Pancreas (tissue), 10 donors: ENCODE data around the gene ZNF385A. TPM values are rescaled to one million over a fixed set of nuclear protein-coding genes. Genes with fewer than 3 reads are reported as not detected.

Experiments
- ATAC-seq, 4 donors: fragments of 200-7000 bp; cut with Tn5 transposase; one replicate each; pipeline versions ENCODE4 v1.8.0 to v1.9.1; 2020; ENCODE audit warnings: mild to moderate bottlenecking in 4 of 4, moderate library complexity in 4 of 4
- DNase-seq, 6 donors: peaks; one replicate each; pipeline ENCODE4 v3.0.0-alpha.2; 2020
- FAIRE-seq: peaks from 2 replicates; lab custom pipeline; 2012; peaks lifted over from hg19 to GRCh38; lab: Jason Lieb, UNC
- H3K27ac ChIP-seq, 4 donors: fragments of 200-600 bp; sonication (generic); 1 replicate in 3 of 4; 2 replicates in 1 of 4; pipeline versions ENCODE4 v1.5.0 to v1.8.0; 2020
- H3K27me3 ChIP-seq, 4 donors: fragments of 200-600 bp; one replicate each; pipeline ENCODE4 v1.8.0; 2021
- H3K36me3 ChIP-seq, 3 donors: fragments of 200-600 bp; sonication (generic) in 1 of 3; one replicate each; pipeline versions ENCODE4 v1.5.0 to v1.8.0; 2020 to 2021
- H3K4me1 ChIP-seq, 3 donors: fragments of 200-600 bp; one replicate each; pipeline ENCODE4 v1.8.0; 2021
- H3K4me3 ChIP-seq, 4 donors: fragments of 200-600 bp; sonication (generic) in 2 of 4; one replicate each; pipeline versions ENCODE4 v1.5.0 to v1.8.0; 2020 to 2021
- H3K9me3 ChIP-seq, 4 donors: fragments of 200-600 bp; one replicate each; pipeline ENCODE4 v1.8.0; 2021
- CTCF ChIP-seq, 4 donors: fragments of 200-600 bp; sonication (generic) in 3 of 4; IDR thresholded peaks; one replicate each; pipeline versions ENCODE4 v1.5.0 to v1.8.0; 2021; ENCODE audit warnings: antibody characterized with exemption in 4 of 4
- WGBS, 2 donors: extraction: QIAGEN DNeasy Blood & Tissue Kit; methylation state at CpG; one replicate each; pipeline ENCODE4 v1.1.7; 2013; 5-methylcytosine and 5-hydroxymethylcytosine counted together
- intact Hi-C, 3 donors: fragments of 100-400 bp; cut with DNase I; formaldehyde crosslinking; loops; one replicate each; pipeline versions ENCODE4 v1.11.1 to v1.14.2; 2022
- polyA plus RNA-seq, 2 donors: library from polyadenylated mRNA; stranded (reverse); fragments of 200-250 nt; gene quantifications; one replicate each; pipeline ENCODE4 v1.2.3, GENCODE V29; 2013
- total RNA-seq, 6 donors: library from RNA; stranded (reverse); fragmentation: NEBNext Ultra II Directional in 4 of 6; extraction: Animal tissue kit (Norgen Biotek cat#: 25700) in 4 of 6; gene quantifications; one replicate each; pipeline versions ENCODE4 v1.2.1 to v1.2.4, GENCODE V29; 2021 to 2023
- donor health status: healthy with polysubstance abuse.
- donor health status: DM: no; HTN: no; CAD: no; lungs with moderate emphysema.
- donor health status: DM: no; HTN: no; CAD: no.
- donor health status: control.
- donor health status: control.
- donor health status: Bipolar disorder and iron deficiency.
- donor health status: DM: yes; HTN: yes; CAD: no.
- donor health status: DM: no; HTN: no; CAD: no.
- donor health status: DM: no; HTN: no; CAD: no.
- donor health status: DM: yes; HTN: yes; CAD: no.

The ZNF385A gene
- total and polyA plus RNA-seq, 8 donors, result 0.59 to 8.2 (median 2.9) TPM

DNA sequence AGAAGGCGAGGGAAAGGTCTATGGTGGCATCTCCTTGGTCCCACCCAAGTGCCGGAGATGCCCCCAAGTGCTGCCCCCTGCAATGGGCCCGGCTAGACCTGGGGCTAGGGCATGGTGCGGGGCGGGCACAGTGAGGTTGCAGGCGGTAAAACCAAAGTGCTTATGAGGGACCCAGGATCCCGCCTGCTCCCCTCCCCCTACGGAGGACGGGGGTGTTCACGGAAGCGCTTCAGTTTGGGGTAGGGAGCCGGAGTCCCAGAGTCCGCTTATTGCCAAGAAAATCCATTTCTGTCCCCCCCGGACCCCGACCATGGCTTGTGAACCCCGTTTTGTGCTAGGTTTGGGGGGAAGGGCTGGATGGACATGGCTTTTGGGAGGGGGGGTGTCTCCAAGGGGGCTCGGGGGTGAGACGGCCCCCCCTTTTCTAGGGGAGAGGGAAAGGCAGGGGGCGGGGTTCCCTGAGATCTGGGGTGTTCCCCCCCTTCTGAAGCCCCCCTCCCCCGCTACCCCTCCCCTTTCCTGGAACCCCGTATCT is 14.9 kb downstream of the ZNF385A start:
- DNase-seq (peak in 2 of 6 donors; percentile 40 to 75), ATAC-seq (peak in 2 of 4 donors; percentile 1 to 3), FAIRE-seq (no peak)
- intact Hi-C loops, result loop anchor here in 1 of 3 donors (10.0 kb wide), 1 partner anchor 115 kb away; no protein-coding TSS in a partner anchor
- Histone ChIP-seq H3K27ac (no peak overlapping the region), H3K27me3 (no peaks in the 10 kb centered on the region), H3K4me3 (peak overlapping the region in 2 of 4 donors; percentile 19 to 42), H3K36me3 (no peaks in the 10 kb centered on the region), H3K9me3 (no peaks in the 10 kb centered on the region), H3K4me1 (peaks cover 0 to 3% (median 0%) of the 10 kb centered on the region in 3 donors)
- no peak for TF ChIP-seq CTCF (IDR thresholded peaks at IDR 0.05)
- 36 to 39% methylated on average over 15 to 20 of the region's 21 CpGs for WGBS, 2 donors

GRCh38 chr12:54368709-54369596 is 15.6 kb downstream of the ZNF385A start:
- intact Hi-C loops, result loop anchor here in 1 of 3 donors (10.0 kb wide), 1 partner anchor 114 kb away; no protein-coding TSS in a partner anchor
- H3K4me1 ChIP-seq, result peaks cover 0 to 3% (median 0%) of the 10 kb centered on the region in 3 donors
- H3K9me3 ChIP-seq, result no peaks in the 10 kb centered on the region
- FAIRE-seq (no peak), ATAC-seq (peak; percentile 77 to 85 (median 84)), DNase-seq (peak; percentile 82 to 96 (median 92))
- no peaks in the 10 kb centered on the region for H3K36me3 ChIP-seq
- H3K27me3 ChIP-seq, result no peaks in the 10 kb centered on the region
- no peak overlapping the region for H3K27ac ChIP-seq
- 30 to 33% methylated on average over 40 of the region's 40 CpGs for WGBS, 2 donors
- peak overlapping the region in 1 of 4 donors; percentile 21 for H3K4me3 ChIP-seq
- peak; percentile 44 to 59 (median 55) for TF ChIP-seq CTCF (IDR thresholded peaks at IDR 0.05)

DNA sequence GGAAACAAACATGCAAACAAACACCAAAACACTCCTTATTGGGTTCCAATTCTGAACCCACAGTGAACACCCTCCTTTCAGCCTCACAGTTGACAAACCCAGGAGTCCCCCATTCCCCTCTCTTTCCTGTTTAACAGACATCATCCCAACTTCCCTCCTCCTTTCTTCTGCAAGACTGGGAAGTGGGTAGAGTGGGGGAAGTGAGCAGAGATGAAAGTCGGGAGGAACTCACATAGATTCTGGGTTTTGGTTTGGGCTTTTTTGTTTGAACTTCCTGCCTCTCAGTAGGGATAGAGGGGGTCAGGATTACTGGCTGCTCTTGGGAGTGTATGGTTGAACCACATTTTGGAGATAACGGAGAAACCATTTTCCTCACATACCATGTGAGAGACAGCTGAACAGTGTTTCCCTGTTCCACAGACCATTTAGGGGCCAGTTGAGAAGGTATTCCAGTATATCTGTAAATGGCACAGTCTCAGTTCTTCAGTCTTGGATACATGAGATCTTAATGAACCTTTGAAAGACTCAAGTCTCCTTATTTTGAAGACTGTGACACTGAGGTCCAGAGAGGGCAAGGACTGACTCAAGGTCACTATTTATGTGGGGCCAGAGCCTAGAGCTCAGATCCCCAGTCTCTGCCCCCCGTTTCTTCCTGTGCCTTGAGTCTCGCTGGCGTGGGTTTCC is 16.4 kb downstream of the ZNF385A start:
- intact Hi-C loops, result loop anchor here in 1 of 3 donors (10.0 kb wide), 1 partner anchor 113 kb away; no protein-coding TSS in a partner anchor
- no peak for FAIRE-seq
- peak in 2 of 4 donors; percentile 2 to 5 for ATAC-seq

DNA sequence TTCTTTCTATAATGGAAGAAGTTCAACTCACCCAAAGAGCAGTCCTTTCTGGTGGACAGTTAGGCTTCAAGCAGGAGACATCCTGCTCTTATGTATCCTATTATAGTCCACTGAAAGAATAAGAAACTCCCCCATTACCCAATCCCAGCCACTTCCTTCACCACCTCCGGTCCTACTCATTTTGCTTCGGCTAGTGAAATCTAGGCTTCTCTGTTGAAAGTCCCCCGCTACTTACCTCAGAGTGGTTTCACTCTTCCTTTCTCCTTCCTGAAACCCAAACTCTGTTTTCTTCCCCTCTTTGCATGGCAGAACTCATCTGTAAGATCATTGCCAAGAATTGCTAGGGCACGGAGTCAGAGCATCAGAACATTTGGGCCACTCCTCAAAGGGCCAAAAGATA is 20.1 kb downstream of the ZNF385A start, which contains the start of gene GPR84:
Gene GPR84 (minus strand): TSS at position 74 of the 400 bp plus-strand sequence. CDS start 635 bp downstream, outside the sequence.
- H3K4me3 ChIP-seq, result no peak within 1 kb of the TSS
- no peaks in the 10 kb centered on the region for H3K27me3 ChIP-seq
- no peak for ATAC-seq
- peaks cover 0 to 3% (median 0%) of the 10 kb centered on the region in 3 donors for H3K4me1 ChIP-seq
- peak within 1 kb of the TSS in 1 of 4 donors; percentile 15 for H3K27ac ChIP-seq
- intact Hi-C loops, result loop anchor here in 2 of 3 donors (5.0 to 10.0 kb wide), 3 partner anchors 72 to 147 kb away; no protein-coding TSS in a partner anchor
- no peak for FAIRE-seq
- H3K9me3 ChIP-seq, result no peaks in the 10 kb centered on the region
- 80 to 83% methylated on average over 4 of the region's 4 CpGs for WGBS, 2 donors
- DNase-seq, result no peak
- TF ChIP-seq CTCF (IDR thresholded peaks at IDR 0.05), result no peak
- no peaks in the 10 kb centered on the region for H3K36me3 ChIP-seq

More for the DNA sequence above, 16.4 kb downstream of the ZNF385A start:
- Histone ChIP-seq H3K27ac (no peak overlapping the region), H3K36me3 (no peaks in the 10 kb centered on the region), H3K27me3 (no peaks in the 10 kb centered on the region), H3K4me1 (peaks cover 0 to 3% (median 0%) of the 10 kb centered on the region in 3 donors), H3K9me3 (no peaks in the 10 kb centered on the region), H3K4me3 (peak overlapping the region in 1 of 4 donors; percentile 21)
- WGBS, 2 donors, result 27 to 29% methylated on average over 5 of the region's 5 CpGs
- no peak for DNase-seq
- no peak for TF ChIP-seq CTCF (IDR thresholded peaks at IDR 0.05)
